RCC 7860 (cell line): ENCODE results near the gene CDH11.

Experiments
- DNase-seq: peaks from one replicate; pipeline ENCODE4 v3.0.0-alpha.2; 2015; ENCODE audit warnings: low spot score
- FAIRE-seq: peaks from 2 replicates; lab custom pipeline; 2012; peaks lifted over from hg19 to GRCh38; lab: Jason Lieb, UNC

Gene CDH11

DNA sequence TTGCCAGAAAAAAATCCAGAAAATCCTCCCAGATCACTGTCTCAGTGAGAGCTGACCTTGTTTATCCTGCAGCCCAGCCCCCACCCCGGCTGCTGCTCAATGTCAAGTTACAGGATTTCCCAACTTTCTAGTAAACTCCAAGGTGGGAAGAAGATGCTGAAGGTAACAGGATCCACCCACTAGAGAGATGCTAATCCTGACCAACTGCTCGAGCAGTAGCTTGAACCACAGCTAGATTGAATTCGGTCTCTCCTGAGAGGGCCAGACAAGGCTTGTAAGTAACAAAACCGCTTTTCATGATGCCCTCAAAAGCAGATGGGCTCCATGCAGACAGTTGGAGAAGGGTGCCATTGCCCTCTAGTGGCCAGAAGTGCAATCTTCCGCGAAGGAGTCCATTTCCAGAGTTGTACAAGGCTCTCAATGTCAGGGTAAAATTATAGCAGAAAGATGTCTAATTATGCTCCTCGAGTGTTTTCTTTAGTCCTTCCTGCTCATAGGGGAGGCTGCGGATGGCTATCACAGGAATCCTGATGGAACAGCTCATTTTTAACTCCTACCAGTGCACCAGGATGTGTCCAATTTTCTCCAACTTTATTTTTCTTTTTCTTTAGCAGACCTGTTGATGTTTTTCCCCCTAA, 3.9 kb downstream of the CDH11 start:
- peak; percentile 44 for FAIRE-seq
- DNase-seq, result peak; percentile 50

GRCh38 chr16:65116818-65117430, 4.9 kb downstream of the CDH11 start:
- DNase-seq, result no peak
- no peak for FAIRE-seq

DNA sequence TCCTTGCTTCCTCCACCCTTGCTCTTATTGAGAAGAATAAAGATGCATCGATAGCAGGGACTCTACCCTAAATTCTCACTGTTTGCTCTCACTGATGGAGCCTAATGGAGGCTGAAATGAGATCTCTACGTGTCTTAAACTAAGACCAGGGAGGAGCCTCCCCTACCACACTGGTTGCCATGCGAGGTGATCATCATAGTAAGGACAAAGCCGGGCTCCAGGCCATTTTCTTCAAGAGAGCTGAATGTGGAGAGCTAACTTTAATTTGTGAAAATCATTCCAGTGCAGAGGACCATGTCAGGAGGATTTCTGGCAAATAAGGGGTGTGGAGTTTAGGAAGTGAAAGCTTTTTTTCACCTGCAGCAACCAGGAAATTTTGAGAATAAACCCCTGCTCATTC, 5.6 kb downstream of the CDH11 start:
- DNase-seq (no peak), FAIRE-seq (no peak)

- no peak for FAIRE-seq
- DNase-seq, result no peak
Measured at GRCh38 chr16:65114527-65114926, 7.3 kb downstream of the CDH11 start.

- FAIRE-seq (no peak), DNase-seq (no peak)
Measured at GRCh38 chr16:65113441-65113840, 8.4 kb downstream of the CDH11 start.

DNA sequence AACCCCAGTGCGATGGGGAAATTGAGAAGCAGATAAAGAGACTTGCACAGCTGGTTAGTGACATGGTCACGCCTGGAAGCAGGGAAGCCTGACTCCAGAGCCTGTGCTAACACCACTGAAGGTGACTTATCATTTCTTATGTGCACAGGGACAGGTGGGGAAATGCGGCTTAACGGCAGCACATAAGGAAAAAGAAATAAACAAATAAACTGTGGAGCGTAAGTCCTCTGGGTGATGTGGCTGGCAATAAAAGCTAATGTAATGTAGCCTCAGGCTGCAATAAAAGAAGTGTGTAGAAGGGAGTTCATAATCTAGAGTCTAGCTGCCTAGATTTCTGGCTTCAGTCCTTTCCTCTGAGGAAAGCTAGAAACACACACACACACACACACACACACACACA, 10.6 kb downstream of the CDH11 start:
- DNase-seq (no peak), FAIRE-seq (no peak)

DNA sequence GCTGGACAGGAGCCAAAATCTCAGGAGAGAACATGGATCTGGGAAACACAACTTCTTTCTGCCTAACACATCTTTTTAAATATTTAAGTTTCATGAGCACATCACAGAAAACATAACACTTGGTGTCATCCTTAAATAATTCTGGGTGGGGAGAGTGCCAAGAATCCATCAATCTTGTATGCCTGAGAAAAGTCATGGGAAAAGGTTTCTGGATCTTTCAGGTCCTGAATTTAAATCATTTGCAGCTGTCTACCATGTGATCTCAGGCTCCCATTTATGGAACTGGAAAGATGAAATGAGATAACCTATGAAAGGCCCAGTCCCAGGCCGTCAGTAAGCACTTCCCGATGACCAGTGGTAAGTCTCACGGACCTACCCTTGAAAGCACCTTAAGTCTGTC, 15.1 kb downstream of the CDH11 start:
- no peak for FAIRE-seq
- no peak for DNase-seq

GRCh38 chr16:65105171-65105570, 16.7 kb downstream of the CDH11 start:
- FAIRE-seq, result no peak
- DNase-seq, result no peak

- FAIRE-seq (no peak), DNase-seq (no peak)
Measured at GRCh38 chr16:65104471-65104870, 17.4 kb downstream of the CDH11 start.

DNA sequence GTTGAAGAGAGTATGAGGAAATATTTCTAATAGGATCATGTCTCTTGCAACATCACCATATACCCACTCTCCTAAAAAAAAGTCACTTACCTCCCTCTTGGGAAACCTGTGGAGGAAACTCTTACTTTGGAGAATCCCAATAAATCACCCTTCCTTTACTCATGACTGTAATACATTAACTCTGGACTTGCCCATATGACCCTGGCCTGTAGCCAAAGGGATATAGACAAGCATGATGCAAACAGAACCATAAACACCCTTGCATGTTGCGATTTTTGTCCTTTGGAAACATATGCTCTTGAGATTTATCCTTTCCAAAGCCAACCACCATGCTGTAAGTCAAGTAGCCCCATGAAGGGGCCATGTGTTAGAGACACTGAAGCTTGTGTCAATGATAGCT, 19.5 kb downstream of the CDH11 start:
- FAIRE-seq (no peak), DNase-seq (no peak)

- DNase-seq (no peak), FAIRE-seq (no peak)
Measured at GRCh38 chr16:65101009-65101408, 20.9 kb downstream of the CDH11 start.

GRCh38 chr16:65099607-65100006, 22.3 kb downstream of the CDH11 start:
- FAIRE-seq (no peak), DNase-seq (no peak)

DNA sequence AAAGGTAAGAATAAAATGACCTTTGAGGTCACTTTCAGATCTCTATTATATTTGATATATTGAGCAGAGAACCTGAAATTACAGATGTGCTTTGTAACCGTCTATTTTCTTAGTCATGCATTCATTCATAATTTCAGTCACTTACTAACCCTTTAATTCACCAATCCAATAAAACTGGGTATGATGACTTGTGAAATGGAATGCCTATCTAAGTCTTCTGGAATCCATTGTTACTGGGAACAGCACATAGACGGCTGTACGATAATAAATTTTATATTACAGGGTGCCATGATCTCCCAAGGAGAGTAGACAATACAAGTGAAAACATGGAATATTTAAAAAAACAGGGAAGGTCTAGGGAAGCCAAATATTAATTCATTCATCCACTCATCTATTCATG, 22.9 kb downstream of the CDH11 start:
- no peak for DNase-seq
- no peak for FAIRE-seq

DNA sequence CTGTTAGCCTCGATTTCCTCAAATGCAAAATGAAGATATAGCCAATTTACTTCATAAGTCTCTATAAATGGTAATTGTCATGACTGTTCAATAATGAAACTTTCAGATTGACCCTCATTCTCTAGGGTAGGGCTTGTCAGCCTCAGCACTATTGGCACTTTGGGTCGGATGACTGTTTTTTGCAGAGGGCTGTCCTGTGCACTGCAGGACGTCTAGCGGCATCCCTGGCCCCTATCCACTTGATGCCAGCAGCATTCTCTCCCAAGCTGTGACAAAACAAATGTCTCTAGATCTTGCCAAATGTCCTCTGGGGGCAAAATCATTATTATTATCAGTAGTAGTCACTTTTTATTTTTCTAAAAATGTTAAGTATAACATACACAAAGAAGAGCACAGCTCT, 24.6 kb downstream of the CDH11 start:
- no peak for FAIRE-seq

DNA sequence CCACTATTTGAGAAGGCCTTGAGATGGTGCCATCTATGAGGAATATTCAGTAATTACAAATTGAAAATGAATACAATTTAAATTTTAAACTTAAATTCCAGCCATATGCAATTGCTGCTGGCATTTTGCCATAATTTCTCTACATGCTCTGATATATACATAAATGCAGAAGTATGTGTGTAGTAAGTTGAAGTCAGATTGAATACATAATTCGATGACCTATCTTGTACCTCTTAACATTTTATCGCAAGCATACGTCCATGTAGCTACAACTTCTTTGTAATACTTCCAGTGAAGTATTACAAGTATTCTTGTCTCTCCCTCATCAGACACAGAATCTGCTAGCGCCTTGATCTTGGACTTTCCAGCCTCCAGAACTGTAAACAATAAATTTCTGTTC, 26.0 kb downstream of the CDH11 start:
- no peak for DNase-seq
- FAIRE-seq, result no peak

More for the DNA sequence above, 24.6 kb downstream of the CDH11 start:
- no peak for DNase-seq

- DNase-seq (no peak), FAIRE-seq (no peak)
Measured at GRCh38 chr16:65095090-65095728, 26.7 kb downstream of the CDH11 start.

- no peak for DNase-seq
- no peak for FAIRE-seq
Measured at GRCh38 chr16:65094009-65094408, 27.9 kb downstream of the CDH11 start.

DNA sequence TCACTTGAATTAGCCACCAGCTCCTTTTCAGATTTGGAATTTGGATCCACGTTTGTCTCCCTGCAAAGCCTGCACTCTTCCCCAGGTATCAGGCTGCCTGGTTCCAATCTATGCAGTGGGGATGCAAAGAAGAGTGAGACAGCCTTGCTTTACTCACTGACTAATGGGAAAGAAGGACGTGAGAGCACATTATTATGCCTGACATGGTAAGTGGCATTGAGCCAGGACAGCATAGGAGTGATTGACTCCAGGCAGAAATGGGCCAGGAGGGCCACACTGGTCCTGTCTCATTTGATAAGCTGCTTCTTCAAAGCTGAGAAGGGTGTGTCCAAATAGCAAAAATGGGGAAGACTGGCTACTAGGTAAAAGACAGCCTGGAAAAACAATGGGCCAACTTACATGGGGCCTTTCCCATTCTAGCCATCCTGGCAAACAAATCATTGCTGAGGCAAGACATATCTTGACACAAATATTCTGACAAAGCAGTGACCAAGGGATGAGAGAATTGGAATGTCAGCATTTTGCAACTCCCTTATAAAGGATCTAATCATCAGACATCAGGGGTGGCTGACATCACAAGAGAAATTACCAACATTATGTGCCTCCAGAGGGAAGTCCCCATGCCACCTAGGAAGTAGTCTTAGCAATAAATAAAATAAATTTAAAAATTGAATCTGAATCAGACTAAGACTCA, 38.6 kb downstream of the CDH11 start:
- DNase-seq (no peak), FAIRE-seq (no peak)

DNA sequence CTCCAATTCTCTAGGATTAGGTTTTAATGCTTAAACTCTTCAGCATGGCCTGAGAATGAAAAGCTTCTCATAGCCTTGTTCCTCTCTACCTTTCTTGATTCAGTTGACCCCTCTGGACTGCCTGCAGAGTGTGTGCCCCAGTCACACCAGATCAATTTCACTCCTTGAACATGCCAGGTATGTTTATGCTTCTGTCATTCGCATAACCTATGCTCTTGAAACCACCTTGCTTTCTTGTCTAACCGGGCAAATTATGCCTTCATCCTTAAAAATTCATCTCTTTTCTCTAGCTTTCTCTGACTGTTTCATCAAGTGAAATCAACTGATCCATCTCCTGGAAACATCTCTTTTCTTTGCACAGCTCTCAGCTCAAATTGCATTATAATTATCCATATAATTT, 42.3 kb downstream of the CDH11 start:
- no peak for DNase-seq
- no peak for FAIRE-seq

DNA sequence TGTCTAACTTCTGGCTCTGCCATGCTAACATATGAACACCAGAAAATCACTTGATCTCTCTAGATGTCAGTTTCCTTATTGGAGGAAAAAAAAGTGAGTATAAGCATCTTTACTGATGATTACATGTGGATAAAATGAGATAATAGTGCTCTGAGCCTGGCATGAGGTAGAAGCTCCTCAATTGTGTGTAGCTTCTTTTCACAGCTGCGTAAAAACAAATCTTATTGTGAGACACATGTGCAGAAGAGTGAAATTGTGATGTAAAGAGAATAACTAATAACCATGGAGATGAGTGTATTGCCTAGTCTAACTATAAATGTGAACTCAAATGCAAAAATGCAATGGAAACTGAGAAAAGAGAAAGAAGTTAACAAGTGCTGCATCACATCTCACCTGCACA, 44.7 kb downstream of the CDH11 start:
- FAIRE-seq, result no peak
- no peak for DNase-seq

GRCh38 chr16:65075877-65076276, 46.0 kb downstream of the CDH11 start:
- no peak for FAIRE-seq
- DNase-seq, result no peak
